Measurements from ENCODE around the gene ZNF831.

The ZNF831 gene

DNA sequence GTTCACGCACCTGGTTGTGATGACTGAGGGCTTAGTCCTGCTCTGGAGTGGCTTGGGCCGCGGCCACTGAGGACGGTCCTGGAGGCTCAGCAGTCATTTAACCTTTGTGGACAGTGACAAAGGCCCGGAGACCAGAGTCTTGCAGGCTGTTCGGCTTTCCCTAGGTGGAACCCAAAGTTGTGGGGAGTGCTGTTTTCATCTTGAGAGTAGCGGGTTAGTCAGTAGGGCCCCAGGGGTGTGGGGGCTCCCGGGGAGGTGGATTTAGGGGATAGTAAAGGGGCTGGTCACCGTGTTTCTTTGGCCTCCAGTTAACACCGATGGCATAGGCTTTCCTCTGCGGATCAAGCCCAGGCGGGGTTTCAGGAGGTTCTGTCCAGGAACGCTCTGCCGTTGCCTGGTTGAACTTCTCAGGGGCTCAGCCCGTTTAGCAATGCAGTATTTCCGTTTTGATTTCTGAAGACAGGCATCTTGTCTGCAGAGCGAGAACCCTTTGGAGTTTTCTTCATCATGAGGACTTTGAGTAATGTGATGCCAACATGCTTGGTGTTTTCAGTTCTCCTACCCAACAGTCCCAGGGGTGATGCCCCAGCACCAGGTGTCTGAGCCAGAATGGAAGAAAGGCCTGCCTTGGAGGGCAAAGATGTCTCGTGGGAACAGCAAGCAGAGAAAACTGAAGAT is 31.8 kb downstream of the ZNF831 start:
- no peak for TF ChIP-seq CTCF (conservative IDR thresholded peaks at IDR 0.05; ENCODE audit: low read depth, low read length)
- H3K27ac ChIP-seq = no peak overlapping the region
- H3K27me3 ChIP-seq (ENCODE audit: insufficient read depth, low read depth) = no peaks in the 10 kb centered on the region; the same call in 1 of the 2 replicates
- no peaks in the 10 kb centered on the region for H3K36me3 ChIP-seq (ENCODE audit: insufficient read depth)
- no peak overlapping the region for H2AFZ ChIP-seq (ENCODE audit: low read depth)
- no peak overlapping the region for H3K4me2 ChIP-seq
- H3K4me3 ChIP-seq (IDR thresholded peaks at IDR 0.05; ENCODE audit: insufficient read depth, low read depth, low read length) = no peak overlapping the region
- H4K20me1 ChIP-seq (ENCODE audit: insufficient read depth) = no peaks in the 10 kb centered on the region
- H3K9ac ChIP-seq = no peak overlapping the region
- no peaks in the 10 kb centered on the region for H3K4me1 ChIP-seq (ENCODE audit: low read depth, poor library complexity, severe bottlenecking)
- no peaks in the 10 kb centered on the region for H3K79me2 ChIP-seq (ENCODE audit: insufficient read depth, low read depth)

DNA sequence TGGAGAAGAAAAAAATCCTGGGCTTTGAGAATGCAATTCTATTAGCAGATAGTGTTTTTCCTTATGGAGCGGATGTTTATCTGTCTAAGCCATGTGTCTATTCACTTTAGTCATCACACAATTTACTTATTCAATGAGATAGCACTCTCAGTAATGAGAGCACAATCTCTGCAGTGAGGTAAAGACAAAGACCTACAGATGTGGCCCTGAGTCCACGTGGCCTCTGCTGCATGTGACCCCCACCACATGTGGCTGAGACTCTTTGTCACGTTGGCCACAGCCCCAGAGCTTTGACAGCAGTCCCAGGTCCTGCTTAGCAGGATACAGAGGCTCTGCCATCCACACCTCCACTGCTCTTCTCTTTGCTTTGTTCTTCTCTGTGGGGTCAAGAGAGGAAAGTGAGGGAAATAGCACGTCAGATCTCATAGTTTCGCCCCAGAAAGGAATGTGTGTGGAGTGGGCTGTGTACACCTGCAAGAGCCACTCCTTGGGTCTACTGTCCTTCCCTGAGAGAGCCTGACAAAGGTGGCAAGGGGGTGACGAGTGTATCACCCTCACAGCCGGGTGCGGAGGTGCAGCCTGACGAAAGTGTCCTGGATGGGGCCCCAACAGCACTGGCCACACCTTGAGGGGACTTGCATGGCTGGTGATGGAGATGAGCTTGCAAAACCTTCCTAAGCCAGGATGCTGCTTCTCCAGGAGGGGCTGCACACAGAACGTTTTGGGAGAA is 40.7 kb downstream of the ZNF831 start:
- Histone ChIP-seq H3K9ac (no peak overlapping the region), H2AFZ (ENCODE audit: low read depth) (no peak overlapping the region), H3K4me1 (ENCODE audit: low read depth, poor library complexity, severe bottlenecking) (no peaks in the 10 kb centered on the region), H3K27me3 (ENCODE audit: insufficient read depth, low read depth) (no peaks in the 10 kb centered on the region), H3K36me3 (ENCODE audit: insufficient read depth) (no peaks in the 10 kb centered on the region), H3K27ac (no peak overlapping the region), H3K79me2 (ENCODE audit: insufficient read depth, low read depth) (no peaks in the 10 kb centered on the region), H3K4me2 (no peak overlapping the region), H4K20me1 (ENCODE audit: insufficient read depth) (no peaks in the 10 kb centered on the region), H3K4me3 (IDR thresholded peaks at IDR 0.05; ENCODE audit: insufficient read depth, low read depth, low read length) (no peak overlapping the region)
- TF ChIP-seq CTCF (conservative IDR thresholded peaks at IDR 0.05; ENCODE audit: low read depth, low read length) = no peak

GRCh38 chr20:59205044-59205443 is 41.4 kb downstream of the ZNF831 start:
- Histone ChIP-seq H3K4me1 (ENCODE audit: low read depth, poor library complexity, severe bottlenecking) (no peaks in the 10 kb centered on the region), H3K27me3 (ENCODE audit: insufficient read depth, low read depth) (no peaks in the 10 kb centered on the region), H3K9ac (no peak overlapping the region), H4K20me1 (ENCODE audit: insufficient read depth) (no peaks in the 10 kb centered on the region), H3K4me3 (IDR thresholded peaks at IDR 0.05; ENCODE audit: insufficient read depth, low read depth, low read length) (no peak overlapping the region), H3K79me2 (ENCODE audit: insufficient read depth, low read depth) (no peaks in the 10 kb centered on the region), H3K4me2 (no peak overlapping the region), H3K27ac (no peak overlapping the region), H2AFZ (ENCODE audit: low read depth) (no peak overlapping the region), H3K36me3 (ENCODE audit: insufficient read depth) (no peaks in the 10 kb centered on the region)
- TF ChIP-seq CTCF (conservative IDR thresholded peaks at IDR 0.05; ENCODE audit: low read depth, low read length) = no peak

- no peak overlapping the region for H3K27ac ChIP-seq
- no peaks in the 10 kb centered on the region for H3K79me2 ChIP-seq (ENCODE audit: insufficient read depth, low read depth)
- H3K27me3 ChIP-seq (ENCODE audit: insufficient read depth, low read depth) = no peaks in the 10 kb centered on the region
- no peak overlapping the region for H3K4me2 ChIP-seq
- H3K4me3 ChIP-seq (IDR thresholded peaks at IDR 0.05; ENCODE audit: insufficient read depth, low read depth, low read length) = no peak overlapping the region
- no peak overlapping the region for H3K9ac ChIP-seq
- H2AFZ ChIP-seq (ENCODE audit: low read depth) = no peak overlapping the region
- no peaks in the 10 kb centered on the region for H3K36me3 ChIP-seq (ENCODE audit: insufficient read depth)
- TF ChIP-seq CTCF (conservative IDR thresholded peaks at IDR 0.05; ENCODE audit: low read depth, low read length) = no peak
- H3K4me1 ChIP-seq (ENCODE audit: low read depth, poor library complexity, severe bottlenecking) = no peaks in the 10 kb centered on the region
- no peaks in the 10 kb centered on the region for H4K20me1 ChIP-seq (ENCODE audit: insufficient read depth)
Measured at GRCh38 chr20:59207235-59207634, 43.6 kb downstream of the ZNF831 start.
